Duodenal mucosa (tissue), 2 donors: ENCODE data around the gene SPRED1.

Source experiments
- H3K27ac ChIP-seq: one replicate; pipeline ENCODE4 v1.7.0; 2013; ENCODE audit warnings: low read depth, low read length
- H3K27me3 ChIP-seq, 2 donors: one replicate each; pipeline ENCODE4 v1.7.0; 2013; ENCODE audit warnings: low read length in 2 of 2, control low read depth in 1 of 2; ENCODE audit not compliant: insufficient read depth in 2 of 2, control insufficient read depth in 1 of 2
- H3K36me3 ChIP-seq, 2 donors: one replicate each; pipeline ENCODE4 v1.7.0; 2013; ENCODE audit warnings: low read length in 2 of 2, control low read depth in 1 of 2; ENCODE audit not compliant: insufficient read depth in 2 of 2, control insufficient read depth in 1 of 2
- H3K4me1 ChIP-seq, 2 donors: one replicate each; pipeline ENCODE4 v1.7.0; 2013; ENCODE audit warnings: low read length in 2 of 2, control low read depth in 1 of 2; ENCODE audit not compliant: insufficient read depth in 2 of 2, control insufficient read depth in 1 of 2
- H3K4me3 ChIP-seq, 2 donors: one replicate each; pipeline ENCODE4 v1.7.0; 2013; ENCODE audit warnings: low read length in 2 of 2, low read depth in 1 of 2
- H3K9ac ChIP-seq, 2 donors: one replicate each; pipeline ENCODE4 v1.7.0; 2013; ENCODE audit warnings: low read length in 2 of 2, low read depth in 1 of 2
- H3K9me3 ChIP-seq, 2 donors: one replicate each; pipeline ENCODE4 v1.7.0; 2013; ENCODE audit warnings: low read length in 2 of 2, control low read depth in 1 of 2; ENCODE audit not compliant: control insufficient read depth in 1 of 2

SPRED1 gene

GRCh38 chr15:38374029-38374428 lies 121.4 kb downstream of the SPRED1 start:
- H3K36me3 ChIP-seq = no peaks in the 10 kb centered on the region
- no peak overlapping the region for H3K4me3 ChIP-seq
- no peak overlapping the region for H3K9ac ChIP-seq
- H3K4me1 ChIP-seq = peaks cover 0 to 5% of the 10 kb centered on the region in 2 donors
- H3K27ac ChIP-seq = no peak overlapping the region
- H3K9me3 ChIP-seq = no peaks in the 10 kb centered on the region
- peaks cover 0 to 4% of the 10 kb centered on the region in 2 donors for H3K27me3 ChIP-seq

- Histone ChIP-seq H3K27me3 (peaks cover 0 to 4% of the 10 kb centered on the region in 2 donors), H3K4me1 (peaks cover 0 to 5% of the 10 kb centered on the region in 2 donors), H3K27ac (no peak overlapping the region), H3K9me3 (no peaks in the 10 kb centered on the region), H3K9ac (no peak overlapping the region), H3K4me3 (no peak overlapping the region), H3K36me3 (no peaks in the 10 kb centered on the region)
Observed at GRCh38 chr15:38374556-38374955, 121.9 kb downstream of the SPRED1 start.

GRCh38 chr15:38376081-38376480 lies 123.4 kb downstream of the SPRED1 start:
- no peak overlapping the region for H3K4me3 ChIP-seq
- H3K36me3 ChIP-seq = no peaks in the 10 kb centered on the region
- H3K9me3 ChIP-seq = no peaks in the 10 kb centered on the region
- H3K27ac ChIP-seq = no peak overlapping the region
- H3K4me1 ChIP-seq = peaks cover 0 to 5% of the 10 kb centered on the region in 2 donors
- H3K27me3 ChIP-seq = peaks cover 0 to 4% of the 10 kb centered on the region in 2 donors
- H3K9ac ChIP-seq = no peak overlapping the region

GRCh38 chr15:38377636-38378035 lies 125.0 kb downstream of the SPRED1 start:
- peaks cover 0 to 5% of the 10 kb centered on the region in 2 donors for H3K4me1 ChIP-seq
- H3K9ac ChIP-seq = no peak overlapping the region
- H3K27me3 ChIP-seq = peaks cover 0 to 4% of the 10 kb centered on the region in 2 donors
- H3K36me3 ChIP-seq = no peaks in the 10 kb centered on the region
- H3K4me3 ChIP-seq = no peak overlapping the region
- no peaks in the 10 kb centered on the region for H3K9me3 ChIP-seq
- no peak overlapping the region for H3K27ac ChIP-seq

- Histone ChIP-seq H3K4me1 (peaks cover 0 to 5% of the 10 kb centered on the region in 2 donors), H3K4me3 (no peak overlapping the region), H3K27me3 (peaks cover 0 to 4% of the 10 kb centered on the region in 2 donors), H3K9me3 (no peaks in the 10 kb centered on the region), H3K36me3 (no peaks in the 10 kb centered on the region), H3K9ac (no peak overlapping the region), H3K27ac (peak overlapping the region; percentile 30)
Observed at GRCh38 chr15:38378161-38378560, 125.5 kb downstream of the SPRED1 start.

- no peaks in the 10 kb centered on the region for H3K36me3 ChIP-seq
- H3K9ac ChIP-seq = no peak overlapping the region
- H3K27ac ChIP-seq = no peak overlapping the region
- H3K9me3 ChIP-seq = no peaks in the 10 kb centered on the region
- H3K27me3 ChIP-seq = no peaks in the 10 kb centered on the region
- H3K4me3 ChIP-seq = no peak overlapping the region
- H3K4me1 ChIP-seq = no peaks in the 10 kb centered on the region
Observed at GRCh38 chr15:38389924-38390542, 137.4 kb downstream of the SPRED1 start.

- Histone ChIP-seq H3K36me3 (no peaks in the 10 kb centered on the region), H3K4me3 (no peak overlapping the region), H3K27me3 (no peaks in the 10 kb centered on the region), H3K9ac (no peak overlapping the region), H3K4me1 (no peaks in the 10 kb centered on the region), H3K9me3 (no peaks in the 10 kb centered on the region), H3K27ac (no peak overlapping the region)
Observed at GRCh38 chr15:38391191-38391590, 138.6 kb downstream of the SPRED1 start.

- Histone ChIP-seq H3K9me3 (no peaks in the 10 kb centered on the region), H3K4me3 (no peak overlapping the region), H3K27ac (no peak overlapping the region), H3K27me3 (no peaks in the 10 kb centered on the region), H3K9ac (no peak overlapping the region), H3K36me3 (no peaks in the 10 kb centered on the region), H3K4me1 (no peaks in the 10 kb centered on the region)
Observed at GRCh38 chr15:38398134-38398533, 145.5 kb downstream of the SPRED1 start.

GRCh38 chr15:38401106-38401505 lies 148.5 kb downstream of the SPRED1 start:
- no peaks in the 10 kb centered on the region for H3K4me1 ChIP-seq
- no peaks in the 10 kb centered on the region for H3K27me3 ChIP-seq
- no peak overlapping the region for H3K27ac ChIP-seq

GRCh38 chr15:38401701-38402100 lies 149.1 kb downstream of the SPRED1 start:
- no peaks in the 10 kb centered on the region for H3K27me3 ChIP-seq
- H3K36me3 ChIP-seq = no peaks in the 10 kb centered on the region
- no peak overlapping the region for H3K9ac ChIP-seq
- no peaks in the 10 kb centered on the region for H3K9me3 ChIP-seq
- H3K4me3 ChIP-seq = no peak overlapping the region
- H3K27ac ChIP-seq = no peak overlapping the region
- no peaks in the 10 kb centered on the region for H3K4me1 ChIP-seq

More at GRCh38 chr15:38401106-38401505, 148.5 kb downstream of the SPRED1 start:
- Histone ChIP-seq H3K4me3 (no peak overlapping the region), H3K36me3 (no peaks in the 10 kb centered on the region), H3K9ac (no peak overlapping the region), H3K9me3 (no peaks in the 10 kb centered on the region)
